Smooth muscle cell of the brain vasculature (primary cell): ENCODE results near the gene RAP1A.
"Not testable (repeated sequence)": the region's sequence is repeated elsewhere in the genome, so short reads cannot be mapped to it uniquely, and the experiment has no call there.

Experiments
- DNase-seq: peaks from one replicate; pipeline ENCODE4 v3.0.0-alpha.2; 2012; ENCODE audit warnings: low read depth, low spot score

The RAP1A gene

GRCh38 chr1:111598544-111598943 lies 21.0 kb upstream of the RAP1A start:
- DNase-seq, result no peak

GRCh38 chr1:111599781-111600693 lies 19.6 kb upstream of the RAP1A start:
- no peak for DNase-seq

- no peak for DNase-seq
These were observed 18.7 kb upstream of the RAP1A start for GRCh38 chr1:111600886-111601386.

- no peak for DNase-seq
These were observed 17.3 kb upstream of the RAP1A start for GRCh38 chr1:111602302-111602701.

- DNase-seq, result no peak
These were observed 16.6 kb upstream of the RAP1A start for GRCh38 chr1:111602974-111603373.

GRCh38 chr1:111603979-111604378 lies 15.6 kb upstream of the RAP1A start:
- DNase-seq, result no peak

GRCh38 chr1:111604931-111605330 lies 14.7 kb upstream of the RAP1A start:
- no peak for DNase-seq

GRCh38 chr1:111605576-111605975 lies 14.0 kb upstream of the RAP1A start:
- no peak for DNase-seq

GRCh38 chr1:111606457-111607215 lies 13.0 kb upstream of the RAP1A start:
- not testable (repeated sequence) for DNase-seq

- DNase-seq, result not testable (repeated sequence)
These were observed 11.1 kb upstream of the RAP1A start for GRCh38 chr1:111608528-111608927.

GRCh38 chr1:111611986-111612385 lies 7.6 kb upstream of the RAP1A start:
- no peak for DNase-seq

- DNase-seq, result no peak
These were observed 3.5 kb upstream of the RAP1A start for GRCh38 chr1:111615870-111616715.

GRCh38 chr1:111618081-111618480 lies 1.5 kb upstream of the RAP1A start:
- no peak for DNase-seq

- DNase-seq, result no peak
These were observed 491 bp upstream of the RAP1A start for GRCh38 chr1:111618961-111619634.

GRCh38 chr1:111620441-111620971 lies 917 bp downstream of the RAP1A start:
- no peak for DNase-seq

GRCh38 chr1:111621050-111621449 lies 1.5 kb downstream of the RAP1A start:
- no peak for DNase-seq

GRCh38 chr1:111622166-111622565 lies 2.6 kb downstream of the RAP1A start:
- no peak for DNase-seq

GRCh38 chr1:111624382-111624781 lies 4.8 kb downstream of the RAP1A start:
- DNase-seq, result no peak

GRCh38 chr1:111625276-111625675 lies 5.7 kb downstream of the RAP1A start:
- DNase-seq, result no peak

GRCh38 chr1:111628153-111628552 lies 8.6 kb downstream of the RAP1A start:
- DNase-seq, result no peak
